GM23248 (cell line): Measurements from ENCODE around the gene ZDHHC22.
"Not testable (repeated sequence)": the region's sequence is repeated elsewhere in the genome, so short reads cannot be mapped to it uniquely, and the experiment has no call there.

ENCODE experiments used
- EZH2 ChIP-seq: fragments of 200-600 bp; sonication (generic); IDR thresholded peaks from 2 replicates; pipeline ENCODE4 v1.6.1; 2018; ENCODE audit warnings: antibody characterized with exemption, mild to moderate bottlenecking; ENCODE audit not compliant: insufficient read depth, poor library complexity, severe bottlenecking
- EZH2phosphoT487 ChIP-seq: fragments of 200-600 bp; sonication (generic); IDR thresholded peaks from 2 replicates; pipeline ENCODE4 v1.6.1; 2018; ENCODE audit warnings: antibody characterized with exemption, moderate library complexity, mild to moderate bottlenecking, low read depth; ENCODE audit not compliant: insufficient read depth

DNA sequence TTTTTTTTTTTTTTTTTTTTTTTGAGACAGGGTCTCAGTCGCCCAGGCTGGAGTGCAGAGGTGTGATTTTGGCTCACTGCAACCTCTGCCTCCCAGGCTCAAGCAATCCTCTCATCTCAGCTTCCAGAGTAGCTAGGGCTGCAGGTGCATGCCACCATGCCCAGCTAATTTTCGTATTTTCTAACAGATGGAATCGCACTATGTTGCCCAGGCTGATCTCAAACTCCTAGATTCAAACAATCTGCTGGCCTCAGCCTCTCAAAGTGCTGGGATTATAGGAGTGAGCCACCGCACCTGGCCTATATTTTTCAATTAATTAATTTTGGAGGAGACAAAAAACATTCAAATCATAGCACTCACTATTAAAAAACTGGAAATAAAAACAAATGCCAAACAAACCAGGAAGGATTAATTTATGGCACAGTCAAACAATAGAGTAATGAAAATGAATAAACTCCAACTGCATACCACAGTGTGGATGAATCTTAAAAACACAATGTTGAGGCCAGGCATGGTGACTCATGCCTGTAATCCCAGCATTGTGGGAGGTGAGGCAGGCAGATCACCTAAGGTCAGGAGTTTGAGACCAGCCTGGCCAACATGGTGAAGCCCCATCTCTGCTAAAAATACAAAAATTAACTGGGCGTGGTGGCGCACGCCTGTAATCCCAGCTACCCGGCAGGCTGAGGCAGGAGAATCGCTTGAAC, 32.5 kb upstream of the ZDHHC22 start:
- not testable (repeated sequence) for TF ChIP-seq EZH2, EZH2phosphoT487
